ENCODE results near the gene FNDC3B. TPM values are rescaled to one million over a fixed set of nuclear protein-coding genes. Genes with fewer than 3 reads are reported as not detected.

FNDC3B gene
- total and polyA plus RNA-seq, 2 donors from 2014 or later, result 11.8 to 185 TPM

DNA sequence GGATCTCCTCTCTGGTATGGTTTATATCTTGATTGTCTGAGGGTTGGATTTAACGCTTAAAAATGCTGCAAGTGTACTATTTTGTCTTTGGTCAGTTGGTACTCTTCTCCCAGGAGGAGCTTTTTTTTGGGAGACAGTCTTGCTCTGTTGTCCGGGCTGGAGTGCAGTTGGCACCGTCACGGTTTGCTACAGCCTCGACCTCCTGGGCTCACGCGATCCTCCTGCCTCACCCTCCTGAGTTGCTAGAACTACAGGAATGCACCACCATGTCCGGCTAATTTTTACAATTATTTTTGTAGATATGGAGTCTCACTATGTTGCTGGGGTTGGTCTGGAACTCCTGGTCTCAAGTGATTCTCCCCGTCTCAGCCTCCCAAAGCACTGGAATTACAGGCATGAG, 89.5 kb downstream of the FNDC3B start:
- H3K4me3 ChIP-seq (ENCODE audit: low read length in 3 of 3), result no peak overlapping the region
- no peak for FAIRE-seq
- H3K9ac ChIP-seq (ENCODE audit: low read length in 3 of 3), result no peak overlapping the region

DNA sequence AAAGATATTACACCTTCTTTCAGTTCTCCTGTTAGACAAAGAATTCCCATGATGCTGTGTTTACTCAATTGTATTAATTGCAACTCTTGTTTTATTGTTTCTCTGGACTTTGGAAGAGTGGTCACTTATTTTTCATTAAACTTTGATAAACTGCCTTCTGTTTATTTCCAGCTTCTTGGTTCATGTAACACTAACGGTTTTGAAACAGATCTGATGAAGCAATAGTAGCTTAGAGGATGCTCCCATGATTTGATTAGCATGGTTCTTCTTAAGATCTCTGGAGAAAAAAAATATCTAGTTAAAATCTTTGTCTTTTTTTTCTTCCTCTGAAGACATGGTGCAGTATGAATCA, 90.1 kb downstream of the FNDC3B start:
- Histone ChIP-seq H3K27ac (ENCODE audit: low read depth in 2 of 2, low read length in 2 of 2) (peak overlapping the region in 1 of 2 donors; percentile 40), H3K4me3 (ENCODE audit: low read length in 3 of 3) (no peak overlapping the region), H3K36me3 (ENCODE audit: control insufficient read depth in 2 of 3, insufficient read depth in 3 of 3, low read length in 3 of 3) (no peaks in the 10 kb centered on the region), H3K4me1 (ENCODE audit: control insufficient read depth in 2 of 3, insufficient read depth in 2 of 3, low read depth in 1 of 3, low read length in 3 of 3) (peaks cover 4 to 15% (median 10%) of the 10 kb centered on the region in 3 donors), H3K9me3 (ENCODE audit: control insufficient read depth in 2 of 3, insufficient read depth in 1 of 3, low read length in 3 of 3) (no peaks in the 10 kb centered on the region), H3K27me3 (ENCODE audit: control insufficient read depth, insufficient read depth, low read length) (no peaks in the 10 kb centered on the region), H3K9ac (ENCODE audit: low read length in 3 of 3) (peak overlapping the region in 1 of 3 donors; percentile 9)
- DNase-seq (no peak), FAIRE-seq (no peak)
- intact Hi-C loops (cut with DNase I), result no loop called here
- TF ChIP-seq CTCF (IDR thresholded peaks at IDR 0.05; ENCODE audit: borderline replicate concordance, extremely low read depth, insufficient read depth), result no peak

More for the DNA sequence above, 89.5 kb downstream of the FNDC3B start:
- Histone ChIP-seq H3K9me3 (ENCODE audit: control insufficient read depth in 2 of 3, insufficient read depth in 1 of 3, low read length in 3 of 3) (no peaks in the 10 kb centered on the region), H3K36me3 (ENCODE audit: control insufficient read depth in 2 of 3, insufficient read depth in 3 of 3, low read length in 3 of 3) (no peaks in the 10 kb centered on the region), H3K4me1 (ENCODE audit: control insufficient read depth in 2 of 3, insufficient read depth in 2 of 3, low read depth in 1 of 3, low read length in 3 of 3) (peaks cover 4 to 15% (median 10%) of the 10 kb centered on the region in 3 donors), H3K27ac (ENCODE audit: low read depth in 2 of 2, low read length in 2 of 2) (peak overlapping the region in 1 of 2 donors; percentile 40), H3K27me3 (ENCODE audit: control insufficient read depth, insufficient read depth, low read length) (no peaks in the 10 kb centered on the region)
- no peak for DNase-seq
- intact Hi-C loops (cut with DNase I), result no loop called here
- no peak for TF ChIP-seq CTCF (IDR thresholded peaks at IDR 0.05; ENCODE audit: borderline replicate concordance, extremely low read depth, insufficient read depth)

DNA sequence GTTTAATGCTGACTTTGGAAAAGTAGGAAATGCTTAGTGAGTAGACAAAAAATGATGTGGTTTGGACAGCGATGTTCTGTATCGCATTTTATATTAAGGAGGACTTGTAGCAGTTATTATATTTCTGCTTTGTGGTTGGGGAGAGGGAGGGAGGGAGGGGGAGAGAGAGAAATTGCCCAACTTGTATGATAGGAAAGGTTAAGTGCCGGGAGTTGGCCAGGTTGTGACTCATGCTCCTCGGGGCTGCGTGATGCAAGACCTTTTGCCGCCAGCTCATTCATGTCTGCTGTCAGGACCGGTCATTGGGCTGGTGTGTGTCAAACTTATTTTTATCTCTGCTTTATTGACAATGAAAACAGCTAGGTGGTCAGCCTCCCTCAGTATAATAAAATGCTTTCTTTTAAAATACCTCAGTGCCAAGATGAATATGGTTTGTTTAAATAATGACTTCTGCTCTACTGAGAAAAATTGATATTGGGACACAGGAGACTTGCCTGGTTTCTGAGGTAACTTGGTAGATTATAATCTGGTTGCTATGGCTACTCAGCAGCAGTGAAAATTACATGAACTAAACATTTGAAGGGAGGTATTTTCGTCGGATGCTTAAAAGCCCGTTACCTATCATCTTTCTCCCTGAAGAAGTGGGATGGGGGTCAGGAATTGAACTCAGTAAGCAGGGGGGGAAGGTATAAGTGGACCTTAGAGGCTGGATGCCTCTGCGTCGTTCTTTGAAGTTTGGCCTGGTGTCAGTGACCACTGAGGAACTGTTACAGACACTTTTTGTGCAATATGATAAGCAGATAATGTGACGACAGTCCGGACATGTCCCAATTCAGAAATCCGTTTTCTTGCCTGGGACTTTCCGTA, 90.7 kb downstream of the FNDC3B start:
- no peak overlapping the region for H3K4me3 ChIP-seq (ENCODE audit: low read length in 3 of 3)
- H3K27me3 ChIP-seq (ENCODE audit: control insufficient read depth, insufficient read depth, low read length), result no peaks in the 10 kb centered on the region
- H3K36me3 ChIP-seq (ENCODE audit: control insufficient read depth in 2 of 3, insufficient read depth in 3 of 3, low read length in 3 of 3), result no peaks in the 10 kb centered on the region
- H3K4me1 ChIP-seq (ENCODE audit: control insufficient read depth in 2 of 3, insufficient read depth in 2 of 3, low read depth in 1 of 3, low read length in 3 of 3), result peaks cover 4 to 17% (median 8%) of the 10 kb centered on the region in 3 donors
- peak in 4 of 5 donors; percentile 32 to 94 (median 50) for DNase-seq
- H3K9me3 ChIP-seq (ENCODE audit: control insufficient read depth in 2 of 3, insufficient read depth in 1 of 3, low read length in 3 of 3), result no peaks in the 10 kb centered on the region
- H3K9ac ChIP-seq (ENCODE audit: low read length in 3 of 3), result no peak overlapping the region
- H3K27ac ChIP-seq (ENCODE audit: low read depth in 2 of 2, low read length in 2 of 2), result peak overlapping the region; percentile 27 to 80
- TF ChIP-seq CTCF (IDR thresholded peaks at IDR 0.05; ENCODE audit: borderline replicate concordance, extremely low read depth, insufficient read depth), result no peak
- FAIRE-seq, result no peak
- intact Hi-C loops (cut with DNase I), result no loop called here
